ENCODE data around the gene ZNF710. TPM values are rescaled to one million over a fixed set of nuclear protein-coding genes. Genes with fewer than 3 reads are reported as not detected.

Gene ZNF710
- total RNA-seq, 1 experiment from 2014 or later, result 40.7 TPM

DNA sequence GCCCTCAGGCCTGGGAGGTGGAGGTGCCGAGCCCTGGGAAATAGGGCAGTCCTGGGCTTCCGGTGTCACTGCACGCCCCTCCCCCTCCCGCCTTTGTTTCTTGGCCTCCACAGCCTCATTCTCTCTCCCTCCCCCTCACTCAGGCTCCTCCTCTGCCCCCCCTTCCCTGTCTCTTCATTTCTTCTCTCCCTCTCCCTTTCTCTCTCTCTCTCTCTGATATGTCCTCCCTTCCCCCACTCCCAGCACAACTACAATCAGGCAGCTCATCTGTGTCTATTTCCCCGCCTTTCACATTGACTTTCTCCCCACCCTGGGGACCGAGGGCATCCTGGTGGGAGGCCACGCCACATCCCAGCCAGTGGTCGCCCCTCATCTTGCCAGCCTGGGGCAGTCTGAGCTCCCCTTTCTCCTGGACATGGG is 60.9 kb downstream of the ZNF710 start:
- H2AFZ ChIP-seq (ENCODE audit: low read length), result no peak overlapping the region
- H4K8ac ChIP-seq (replicated peaks; ENCODE audit: insufficient read length, low read depth, low read length), result no peak overlapping the region
- TF ChIP-seq, protein P1, sequence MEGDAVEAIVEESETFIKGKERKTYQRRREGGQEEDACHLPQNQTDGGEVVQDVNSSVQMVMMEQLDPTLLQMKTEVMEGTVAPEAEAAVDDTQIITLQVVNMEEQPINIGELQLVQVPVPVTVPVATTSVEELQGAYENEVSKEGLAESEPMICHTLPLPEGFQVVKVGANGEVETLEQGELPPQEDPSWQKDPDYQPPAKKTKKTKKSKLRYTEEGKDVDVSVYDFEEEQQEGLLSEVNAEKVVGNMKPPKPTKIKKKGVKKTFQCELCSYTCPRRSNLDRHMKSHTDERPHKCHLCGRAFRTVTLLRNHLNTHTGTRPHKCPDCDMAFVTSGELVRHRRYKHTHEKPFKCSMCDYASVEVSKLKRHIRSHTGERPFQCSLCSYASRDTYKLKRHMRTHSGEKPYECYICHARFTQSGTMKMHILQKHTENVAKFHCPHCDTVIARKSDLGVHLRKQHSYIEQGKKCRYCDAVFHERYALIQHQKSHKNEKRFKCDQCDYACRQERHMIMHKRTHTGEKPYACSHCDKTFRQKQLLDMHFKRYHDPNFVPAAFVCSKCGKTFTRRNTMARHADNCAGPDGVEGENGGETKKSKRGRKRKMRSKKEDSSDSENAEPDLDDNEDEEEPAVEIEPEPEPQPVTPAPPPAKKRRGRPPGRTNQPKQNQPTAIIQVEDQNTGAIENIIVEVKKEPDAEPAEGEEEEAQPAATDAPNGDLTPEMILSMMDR (conservative IDR thresholded peaks at IDR 0.05), result no peak
- no peak overlapping the region for H2AK5ac ChIP-seq (ENCODE audit: insufficient read length, low read length)
- peak overlapping the region; percentile 74 for H3K18ac ChIP-seq (ENCODE audit: insufficient read length, low read depth, low read length)
- H3K4me1 Mint-ChIP-seq, result peaks cover 49 to 56% of the 10 kb centered on the region in 2 experiments
- H3K9ac ChIP-seq (ENCODE audit: extremely low read depth, insufficient read length, low read length), result no peak overlapping the region
- H3K4ac ChIP-seq (ENCODE audit: low read depth, low read length), result peak overlapping the region; percentile 15; the same call in 1 of the 2 replicates
- H2BK12ac ChIP-seq (ENCODE audit: insufficient read length, low read depth, low read length), result peak overlapping the region; percentile 29
- H3K14ac ChIP-seq (ENCODE audit: insufficient read depth, low read length), result peak overlapping the region; percentile 88
- H3K79me2 ChIP-seq (ENCODE audit: insufficient read depth, low read length), result no peaks in the 10 kb centered on the region
- no peak overlapping the region for H3K56ac ChIP-seq (ENCODE audit: insufficient read length, low read depth, low read length)
- no peak overlapping the region for H3T11ph ChIP-seq (ENCODE audit: low read length)
- H3K9me3 ChIP-seq (ENCODE audit: control insufficient read depth, low read depth, low read length), result no peaks in the 10 kb centered on the region
- H2BK5ac ChIP-seq (ENCODE audit: insufficient read length, low read length), result peak overlapping the region; percentile 18
- no peaks in the 10 kb centered on the region for H3K27me3 ChIP-seq (ENCODE audit: insufficient read depth, low read length)
- peak overlapping the region; percentile 35 for H4K91ac ChIP-seq (ENCODE audit: insufficient read length, low read depth, low read length)
- H3K27me3 Mint-ChIP-seq (ENCODE audit: low read depth), result no peaks in the 10 kb centered on the region
- H3K27ac Mint-ChIP-seq, result peak overlapping the region; percentile 91 to 99 (median 96); a peak in 6 of 7 replicates
- H2BK15ac ChIP-seq (ENCODE audit: low read depth, low read length), result no peak overlapping the region
- DNase-seq, result peak; percentile 88
- no peak overlapping the region for H3K27ac ChIP-seq (ENCODE audit: insufficient read length, low read depth, low read length)
- H3K4me3 Mint-ChIP-seq, result peak overlapping the region; percentile 2 to 53; a peak in 3 of 5 replicates
- no peaks in the 10 kb centered on the region for H3K36me3 Mint-ChIP-seq (ENCODE audit: insufficient read depth in 1 of 3, low read depth in 3 of 3)
- no peak overlapping the region for H3K4me2 ChIP-seq (ENCODE audit: insufficient read depth, insufficient read length, low read length)
- H4K20me1 ChIP-seq (ENCODE audit: control insufficient read depth, insufficient read depth, insufficient read length), result peaks cover 2% of the 10 kb centered on the region
- H2BK20ac ChIP-seq (ENCODE audit: low read depth, low read length, poor library complexity, severe bottlenecking), result no peak overlapping the region
- H3K4me1 ChIP-seq (ENCODE audit: insufficient read depth, low read length), result peaks cover 25% of the 10 kb centered on the region; the same call in 1 of the 2 replicates
- no peaks in the 10 kb centered on the region for H3K23me2 ChIP-seq (ENCODE audit: insufficient read length, low read depth, low read length, poor library complexity, severe bottlenecking)
- no CpG with 5 or more reads among the region's 8 CpGs for WGBS (ENCODE audit: extremely low coverage, insufficient read length, low lambda C conversion rate)
- H3K23ac ChIP-seq (ENCODE audit: insufficient read length, low read depth, low read length), result no peak overlapping the region
- H4K5ac ChIP-seq (ENCODE audit: insufficient read length, low read depth, low read length), result no peak overlapping the region
- no peaks in the 10 kb centered on the region; a peak in 1 of 5 replicates for H3K9me3 Mint-ChIP-seq
- H3K79me1 ChIP-seq (ENCODE audit: insufficient read depth, low read depth, low read length, poor library complexity, severe bottlenecking), result no peaks in the 10 kb centered on the region
- peak overlapping the region; percentile 56 for H2BK120ac ChIP-seq (ENCODE audit: low read depth, low read length, poor library complexity, severe bottlenecking)
